Stimulated activated CD4-positive, alpha-beta T cell treated with anti-CD3 and anti-CD28 coated beads, TNF-alpha, amount 100 ng/mL, for 4 hours (primary cell): ENCODE measurements around the gene MIGA2.
"Not testable (repeated sequence)": the region's sequence is repeated elsewhere in the genome, so short reads cannot be mapped to it uniquely, and the experiment has no call there.

Source experiments
- DNase-seq, 3 experiments: peaks; one replicate each; pipeline ENCODE4 v3.0.0-alpha.2; 2020; ENCODE audit warnings: low read depth in 3 of 3

Gene MIGA2

DNA sequence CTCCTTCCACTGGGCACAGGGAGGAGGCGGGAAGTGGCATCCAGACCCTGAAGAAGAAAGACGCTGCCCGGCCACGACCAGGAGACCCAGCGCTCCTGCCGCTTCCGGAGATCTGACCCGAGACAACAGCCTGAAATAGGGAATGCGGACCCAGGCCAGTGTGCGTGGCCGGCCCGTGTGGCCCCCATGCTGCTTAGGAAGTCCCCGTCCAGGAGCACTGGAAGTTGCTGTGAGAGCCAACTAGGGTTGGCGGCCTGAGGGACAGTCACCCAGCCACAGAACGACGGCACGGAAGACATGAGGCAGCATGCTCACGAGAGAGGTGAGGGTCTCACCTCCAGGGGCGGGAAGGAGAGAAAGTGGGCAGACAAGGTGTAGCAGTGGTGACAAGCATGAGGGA, 25.3 kb upstream of the MIGA2 start:
- no peak for DNase-seq

GRCh38 chr9:129011761-129012181, 24.7 kb upstream of the MIGA2 start:
- no peak for DNase-seq

DNA sequence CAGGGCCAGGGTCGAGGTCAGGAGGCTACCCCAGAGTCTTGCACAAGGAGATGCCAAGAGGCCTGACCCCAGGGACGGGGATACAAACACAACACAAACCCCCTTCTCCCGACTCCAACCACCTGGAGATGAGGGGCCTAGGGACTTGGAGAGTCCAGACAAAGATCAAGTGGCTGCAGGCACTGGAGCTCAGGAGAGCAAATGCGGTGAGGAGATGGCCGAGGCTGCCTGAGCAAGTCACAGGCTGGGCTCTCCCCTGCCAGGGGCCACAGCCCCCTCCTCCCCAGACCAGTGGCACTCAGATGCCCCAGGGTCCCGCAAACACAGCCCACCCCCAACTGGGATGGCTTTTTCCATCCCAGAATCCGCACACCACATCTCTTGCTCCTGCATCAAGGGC, 24.1 kb upstream of the MIGA2 start:
- DNase-seq: no peak

- no peak for DNase-seq
These were observed 23.5 kb upstream of the MIGA2 start for GRCh38 chr9:129012893-129013448.

DNA sequence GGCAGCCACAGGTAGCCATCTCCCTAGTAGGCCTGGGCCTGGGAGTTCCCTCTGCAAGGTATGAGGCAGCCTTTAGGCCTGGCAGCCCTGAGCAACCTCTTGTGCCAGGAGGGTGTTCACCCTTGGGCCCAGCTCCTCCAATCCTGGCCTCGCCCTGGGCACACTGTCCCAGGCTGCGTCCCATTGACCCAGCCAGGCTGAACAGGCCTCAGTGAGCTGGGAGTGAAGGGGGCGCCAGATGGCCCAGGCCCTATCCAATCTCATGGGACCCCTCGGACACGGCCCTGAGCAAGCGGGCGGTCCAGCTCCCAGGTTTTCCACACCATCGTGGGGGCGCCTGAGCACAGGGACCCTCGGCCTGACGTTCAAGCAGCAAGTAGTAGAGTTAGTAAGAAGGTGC, 22.8 kb upstream of the MIGA2 start:
- DNase-seq: no peak

GRCh38 chr9:129014124-129014523, 22.3 kb upstream of the MIGA2 start:
- DNase-seq: no peak

- no peak for DNase-seq
These were observed 21.8 kb upstream of the MIGA2 start for GRCh38 chr9:129014608-129015007.

DNA sequence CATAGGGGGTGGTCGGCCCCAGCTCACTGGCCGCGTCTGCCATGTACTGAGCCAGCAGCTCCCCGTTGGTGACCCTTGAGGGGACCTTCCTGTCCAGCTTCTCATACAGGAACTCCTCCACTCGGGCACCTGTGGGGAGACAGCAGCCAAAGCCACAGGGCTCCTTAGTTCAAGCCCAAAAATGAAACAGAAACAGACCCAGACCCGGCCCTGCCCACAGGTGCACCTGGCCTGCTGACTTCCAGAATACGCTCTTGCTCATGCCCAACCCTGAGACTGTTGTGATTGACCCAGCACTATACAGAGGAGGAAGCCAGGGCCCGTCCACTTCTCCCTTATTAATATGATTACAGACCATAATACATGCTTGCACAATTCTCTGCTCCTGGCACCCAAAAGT, 15.3 kb upstream of the MIGA2 start:
- no peak for DNase-seq

DNA sequence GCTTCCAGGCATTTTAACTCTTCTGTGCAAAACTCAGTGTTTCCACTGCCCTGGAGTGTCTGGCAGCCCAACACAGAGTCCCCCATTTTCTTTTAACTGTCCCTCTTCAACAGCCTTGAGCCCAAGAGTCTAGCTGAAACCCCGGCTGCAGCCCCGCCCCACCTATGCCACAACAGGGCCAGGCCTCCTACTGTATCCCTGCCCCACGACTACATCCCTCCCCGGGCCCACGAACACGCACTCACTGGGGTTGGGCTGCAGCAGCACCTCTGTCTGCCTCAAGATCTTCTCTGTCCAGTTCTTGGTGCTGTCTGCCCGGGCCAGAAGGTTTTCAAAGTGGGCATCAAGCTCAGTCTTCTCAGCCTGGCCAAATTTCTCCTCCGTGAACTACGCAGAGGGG, 14.4 kb upstream of the MIGA2 start:
- DNase-seq: no peak

- DNase-seq: no peak
These were observed 13.2 kb upstream of the MIGA2 start for GRCh38 chr9:129023036-129023907.

GRCh38 chr9:129023908-129024233, 12.6 kb upstream of the MIGA2 start:
- no peak for DNase-seq

DNA sequence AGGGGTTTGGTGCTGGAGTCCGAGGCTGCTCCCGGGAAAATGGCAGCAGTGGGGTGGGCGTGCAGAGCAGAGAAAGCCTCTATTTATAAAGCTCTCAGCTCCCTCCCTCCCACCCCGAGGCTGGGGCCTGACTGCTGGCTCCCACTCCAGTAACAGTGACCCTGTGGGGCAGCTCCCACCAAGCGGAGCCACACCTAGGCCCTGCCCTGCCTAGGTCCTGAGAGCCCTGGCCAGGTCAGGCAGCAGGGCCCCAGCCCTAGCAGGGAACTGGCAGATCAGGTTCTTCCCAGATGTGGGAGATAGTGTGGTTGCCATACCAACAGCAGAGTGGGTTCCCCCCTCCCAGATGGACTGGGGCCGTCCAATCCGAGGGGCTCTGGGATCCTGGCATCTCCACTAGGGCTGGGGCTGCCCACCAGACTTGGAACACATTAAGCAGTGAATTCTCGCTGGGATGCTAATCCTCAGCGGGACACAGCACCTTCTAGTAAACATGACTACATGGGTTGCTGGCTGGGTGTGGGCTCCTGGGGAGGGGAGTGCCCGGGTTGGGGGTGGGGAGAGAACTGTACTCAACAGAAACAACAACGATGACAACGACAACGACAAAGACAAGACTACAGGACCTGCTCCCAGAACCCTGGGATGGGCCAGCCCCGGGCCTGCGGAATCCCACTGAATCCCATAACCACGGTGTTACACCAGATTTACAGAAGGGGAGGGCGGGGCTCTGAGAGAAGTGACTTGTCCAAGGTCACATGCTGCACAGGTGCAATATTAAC, 9.8 kb upstream of the MIGA2 start:
- no peak for DNase-seq

DNA sequence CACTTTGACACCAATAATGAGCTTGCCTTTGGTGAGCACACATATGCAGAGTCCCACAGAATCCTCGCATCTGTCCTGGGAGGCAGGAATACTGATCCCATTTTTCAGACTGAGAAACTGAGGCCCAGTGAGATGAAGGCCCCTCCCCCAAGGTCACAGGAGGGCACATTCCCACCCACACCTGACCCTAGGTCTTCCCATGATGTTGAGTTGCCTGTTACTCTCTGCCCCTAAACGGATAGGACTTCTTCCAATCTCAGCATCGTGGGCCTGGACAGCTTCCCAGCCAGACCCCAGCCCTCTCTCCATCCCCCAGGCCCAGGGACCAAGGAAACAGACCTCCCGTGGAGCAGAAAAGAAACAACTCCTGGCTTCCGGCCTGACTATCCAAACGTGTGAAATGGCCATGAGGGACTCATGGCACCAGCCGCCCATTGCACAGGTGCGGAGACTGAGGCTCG, 9.2 kb upstream of the MIGA2 start:
- no peak for DNase-seq

- DNase-seq: no peak
These were observed 8.7 kb upstream of the MIGA2 start for GRCh38 chr9:129027685-129028191.

DNA sequence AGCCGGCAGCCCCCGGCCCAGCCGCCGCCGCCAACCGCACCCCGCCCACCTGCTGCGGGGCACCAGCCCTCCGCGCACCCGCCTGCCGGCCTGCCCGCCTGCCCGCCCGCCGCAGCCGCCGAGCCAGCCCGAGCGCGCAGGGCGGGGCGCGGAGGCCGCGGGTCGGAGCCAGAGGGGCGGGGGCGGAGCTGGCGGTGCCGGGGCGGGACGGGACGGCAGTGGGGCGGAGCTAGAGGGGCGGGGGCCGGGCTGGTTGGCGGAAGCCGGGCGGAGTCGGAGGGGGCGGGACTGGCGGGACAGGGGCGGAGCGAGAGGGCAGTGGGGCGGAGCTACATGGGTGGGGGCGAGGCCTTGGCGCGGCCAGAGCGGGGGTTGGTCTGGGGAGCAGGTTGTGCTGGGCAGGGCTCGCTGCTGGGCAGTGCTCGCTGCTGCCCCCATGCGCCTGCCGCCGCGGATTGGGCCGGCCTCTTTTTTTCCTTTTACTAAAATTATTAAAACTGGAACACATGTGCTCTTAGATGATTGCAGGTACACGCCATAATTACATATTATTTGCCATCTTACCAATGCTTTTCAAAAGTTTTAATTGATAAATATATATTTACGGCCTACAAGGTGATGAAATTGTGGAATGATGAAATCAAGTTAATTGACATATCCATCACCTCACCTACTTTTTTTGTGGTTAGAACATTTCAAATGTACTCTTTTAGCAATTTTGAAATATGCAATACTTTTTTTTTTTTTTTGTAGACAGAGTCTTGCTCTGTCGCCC, 8.0 kb upstream of the MIGA2 start, which contains the start of gene SH3GLB2:
TSS of gene SH3GLB2 (minus strand) at position 140 of the 775 bp plus-strand sequence. CDS start 177 bp downstream, outside the sequence.
- DNase-seq: peak; percentile 91 to 96 (median 92)

GRCh38 chr9:129030191-129030590, 6.2 kb upstream of the MIGA2 start:
- DNase-seq: no peak

DNA sequence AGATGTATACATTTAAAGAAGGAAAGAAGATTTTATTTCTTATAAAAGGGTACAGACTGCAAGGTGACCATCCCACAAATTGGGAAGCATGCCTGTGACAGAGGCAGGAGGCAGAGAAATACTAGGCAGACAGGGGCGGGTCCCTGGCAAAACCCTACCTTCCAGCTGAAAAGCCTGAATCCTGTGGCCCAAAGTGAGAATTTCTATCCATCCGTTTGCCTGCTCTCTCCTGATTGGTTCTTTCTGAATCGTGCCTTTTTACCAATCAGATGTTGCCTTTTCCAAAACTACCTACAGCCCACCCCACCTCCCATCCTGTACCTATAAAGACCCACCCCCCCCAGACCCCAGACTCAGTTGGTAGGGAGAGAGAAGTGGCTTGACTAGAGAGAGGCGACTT, 4.9 kb upstream of the MIGA2 start:
- no peak for DNase-seq

DNA sequence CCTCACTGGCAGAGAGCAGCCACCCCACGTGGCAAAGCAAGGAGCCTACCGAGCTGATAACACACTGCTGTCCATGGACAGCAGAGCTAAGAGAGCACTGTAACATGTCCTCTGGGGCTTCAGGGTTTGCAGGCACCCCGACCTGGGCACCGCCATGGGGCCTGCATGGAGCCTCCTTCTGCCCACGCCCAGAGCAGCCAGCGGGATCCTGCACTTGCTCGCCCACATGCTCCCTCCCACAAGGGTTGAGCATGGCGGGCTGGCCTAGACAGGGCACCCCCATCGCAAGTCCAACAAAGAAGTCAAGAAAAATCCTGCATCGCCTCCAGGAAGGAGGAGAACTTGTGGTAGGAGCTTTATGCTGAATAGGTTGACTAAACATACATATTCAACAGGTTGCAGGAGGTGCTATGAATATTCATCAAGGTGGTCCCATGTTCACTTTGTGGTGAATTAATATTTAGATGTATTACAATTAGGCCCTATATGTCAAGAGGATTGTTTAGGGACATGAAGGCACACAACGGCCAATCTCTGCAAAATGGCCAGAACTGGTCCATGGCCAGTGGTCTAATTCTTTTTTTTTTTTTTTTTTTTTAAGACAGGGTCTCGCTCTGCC, 3.8 kb upstream of the MIGA2 start:
- no peak for DNase-seq

DNA sequence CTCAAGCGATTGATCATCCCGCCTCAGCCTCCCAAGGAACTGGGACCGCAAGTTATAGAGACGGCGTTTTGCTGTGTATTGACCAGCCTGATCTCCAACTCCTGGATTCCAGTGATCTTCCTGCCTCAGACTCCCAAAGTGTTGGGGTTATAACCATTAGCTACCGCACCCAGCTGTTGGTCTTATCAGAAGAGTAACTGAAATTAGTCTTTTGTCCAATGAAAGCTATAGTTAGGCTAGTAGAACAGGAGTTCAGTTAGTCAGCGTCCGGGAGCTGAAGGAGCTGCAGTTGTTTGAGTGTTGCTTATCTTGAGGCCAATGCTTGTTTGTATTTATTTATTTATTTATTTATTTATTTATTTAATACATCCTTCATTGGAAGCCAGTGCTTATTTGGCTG, 3.2 kb upstream of the MIGA2 start:
- DNase-seq: no peak

- DNase-seq: not testable (repeated sequence)
These were observed 588 bp upstream of the MIGA2 start for GRCh38 chr9:129035838-129036237.
